GM12865 (cell line): ENCODE results near the gene QPCT.
"Not testable (repeated sequence)": the region's sequence is repeated elsewhere in the genome, so short reads cannot be mapped to it uniquely, and the experiment has no call there.

Experiments used
- DNase-seq: peaks from one replicate; pipeline ENCODE4 v3.0.0; 2010; ENCODE audit warnings: low read depth
- H3K4me3 ChIP-seq: 2 replicates; pipeline ENCODE4 v1.5.1; 2011; ENCODE audit warnings: mild to moderate bottlenecking, low read depth, low read length, control low read depth
- TF ChIP-seq, protein P1 (sequence below): IDR thresholded peaks from 2 replicates; pipeline ENCODE4 v1.5.1; 2011; ENCODE audit warnings: low read length, control low read depth, low read depth, inconsistent platforms; ENCODE audit not compliant: insufficient read depth; ENCODE audit errors: missing control alignments

Gene QPCT

GRCh38 chr2:37344453-37345361, at the start of gene QPCT:
Gene QPCT (plus strand): TSS chr2:37344630. CDS start chr2:37344732, 102 bp downstream.
- peak within 1 kb of the TSS; percentile 45 for H3K4me3 ChIP-seq
- TF ChIP-seq, protein P1, sequence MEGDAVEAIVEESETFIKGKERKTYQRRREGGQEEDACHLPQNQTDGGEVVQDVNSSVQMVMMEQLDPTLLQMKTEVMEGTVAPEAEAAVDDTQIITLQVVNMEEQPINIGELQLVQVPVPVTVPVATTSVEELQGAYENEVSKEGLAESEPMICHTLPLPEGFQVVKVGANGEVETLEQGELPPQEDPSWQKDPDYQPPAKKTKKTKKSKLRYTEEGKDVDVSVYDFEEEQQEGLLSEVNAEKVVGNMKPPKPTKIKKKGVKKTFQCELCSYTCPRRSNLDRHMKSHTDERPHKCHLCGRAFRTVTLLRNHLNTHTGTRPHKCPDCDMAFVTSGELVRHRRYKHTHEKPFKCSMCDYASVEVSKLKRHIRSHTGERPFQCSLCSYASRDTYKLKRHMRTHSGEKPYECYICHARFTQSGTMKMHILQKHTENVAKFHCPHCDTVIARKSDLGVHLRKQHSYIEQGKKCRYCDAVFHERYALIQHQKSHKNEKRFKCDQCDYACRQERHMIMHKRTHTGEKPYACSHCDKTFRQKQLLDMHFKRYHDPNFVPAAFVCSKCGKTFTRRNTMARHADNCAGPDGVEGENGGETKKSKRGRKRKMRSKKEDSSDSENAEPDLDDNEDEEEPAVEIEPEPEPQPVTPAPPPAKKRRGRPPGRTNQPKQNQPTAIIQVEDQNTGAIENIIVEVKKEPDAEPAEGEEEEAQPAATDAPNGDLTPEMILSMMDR = no peak
- DNase-seq = peak; percentile 19

DNA sequence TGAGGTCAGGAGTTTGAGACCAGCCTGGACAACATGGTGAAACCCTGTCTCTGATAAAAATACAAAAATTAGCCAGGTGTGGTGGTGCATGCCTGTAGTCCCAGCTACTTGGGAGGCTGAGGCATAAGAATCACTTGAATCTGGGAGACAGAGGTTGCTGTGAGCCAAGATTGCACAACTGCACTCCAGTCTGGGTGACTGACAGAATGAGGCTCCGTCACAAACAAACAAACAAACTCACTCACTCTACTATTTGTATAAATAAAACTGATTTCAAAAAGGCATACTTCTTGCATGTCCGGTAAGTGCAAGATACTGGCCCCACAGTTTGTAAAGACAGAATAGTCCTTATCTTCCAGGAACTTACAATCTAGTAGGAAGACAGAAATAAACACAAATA, 49.6 kb upstream of the QPCT start:
- DNase-seq, H3K4me3 ChIP-seq: not testable (repeated sequence)

GRCh38 chr2:37295469-37296073, 48.9 kb upstream of the QPCT start:
- TF ChIP-seq, protein P1 = no peak
- H3K4me3 ChIP-seq = no peak overlapping the region

DNA sequence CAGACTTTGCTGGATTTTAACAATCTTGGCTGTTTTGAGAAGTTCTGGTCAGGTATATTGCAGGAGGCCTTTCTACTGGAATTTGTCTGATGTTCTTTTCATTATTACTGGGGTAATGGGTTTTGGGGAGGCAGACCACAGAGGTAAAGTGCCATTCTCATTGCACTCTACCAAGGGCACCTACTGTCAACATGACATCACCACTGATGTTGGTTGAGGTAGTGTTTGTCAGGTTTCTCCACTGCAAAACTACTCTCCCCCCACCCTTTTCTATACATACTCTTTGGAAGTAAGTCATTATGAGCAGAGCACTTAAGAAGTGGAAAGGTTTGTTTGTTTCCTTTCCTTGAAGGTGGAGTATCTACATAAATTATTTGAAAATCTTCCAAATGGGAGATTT, 46.8 kb upstream of the QPCT start:
- TF ChIP-seq, protein P1 = no peak
- no peak for DNase-seq
- no peak overlapping the region for H3K4me3 ChIP-seq

More at GRCh38 chr2:37295469-37296073, 48.9 kb upstream of the QPCT start:
- no peak for DNase-seq

- H3K4me3 ChIP-seq = no peak overlapping the region
- TF ChIP-seq, protein P1 = no peak
- no peak for DNase-seq
These were observed 44.3 kb upstream of the QPCT start for GRCh38 chr2:37300146-37300545.

DNA sequence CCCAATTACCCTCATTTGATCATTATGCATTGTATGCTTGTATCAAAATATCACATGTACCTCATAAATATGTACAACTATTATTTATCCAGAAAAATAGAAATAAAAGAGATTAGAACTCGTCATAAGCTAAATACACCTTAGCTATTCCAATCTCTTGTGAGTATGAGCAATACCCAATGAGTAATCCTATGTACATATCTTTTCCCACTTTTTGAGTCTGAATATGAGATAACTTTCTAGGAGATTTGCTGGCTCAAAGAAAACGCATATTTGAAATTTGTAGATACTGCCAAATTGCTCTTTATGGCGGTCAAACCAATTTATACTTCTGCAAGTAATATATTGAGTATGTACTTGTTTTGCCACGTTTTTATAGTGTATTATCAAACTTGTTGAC, 43.9 kb upstream of the QPCT start:
- no peak overlapping the region for H3K4me3 ChIP-seq
- DNase-seq = no peak
- TF ChIP-seq, protein P1 = no peak

- no peak for DNase-seq
- H3K4me3 ChIP-seq = no peak overlapping the region
- TF ChIP-seq, protein P1 = no peak
These were observed 43.0 kb upstream of the QPCT start for GRCh38 chr2:37301408-37301807.
